Right ventricle myocardium inferior (tissue), 1 donor: ENCODE data around the gene CHRFAM7A. TPM values are rescaled to one million over a fixed set of nuclear protein-coding genes. Genes with fewer than 3 reads are reported as not detected.
"Not testable (repeated sequence)": the region's sequence is repeated elsewhere in the genome, so short reads cannot be mapped to it uniquely, and the experiment has no call there.

ENCODE experiments used
- ATAC-seq: fragments of 200-7000 bp; cut with Tn5 transposase; one replicate; pipeline ENCODE4 v1.9.1; 2020; ENCODE audit warnings: mild to moderate bottlenecking, moderate library complexity
- DNase-seq: peaks from one replicate; pipeline ENCODE4 v3.0.0; 2021; ENCODE audit errors: missing footprints
- intact Hi-C: fragments of 100-400 bp; cut with DNase I; formaldehyde crosslinking; loops from one replicate; pipeline ENCODE4 v1.11.0; 2022
- long read RNA-seq: library from polyadenylated mRNA; unstranded; transcript quantifications from one replicate; pipeline ENCODE4 v2.0.0, GENCODE V29; 2021
- total RNA-seq: library from RNA; stranded (reverse); fragmentation: NEBNext Ultra II Directional; extraction: Animal tissue kit (Norgen Biotek cat#: 25700); gene quantifications from one replicate; pipeline ENCODE4 v1.2.1, GENCODE V29; 2021
- donor health status: DM: no; HTN: yes; CAD: no; lungs with severe emphysema.

CHRFAM7A gene
- 2.0 TPM for total RNA-seq
- long read RNA-seq, result 0 reads

- ATAC-seq, intact Hi-C loops, DNase-seq: not testable (repeated sequence)
Measured at GRCh38 chr15:30392766-30393663, at the start of gene CHRFAM7A. Gene CHRFAM7A (minus strand): TSS chr15:30393540. CDS start chr15:30383351, 10,189 bp downstream.

DNA sequence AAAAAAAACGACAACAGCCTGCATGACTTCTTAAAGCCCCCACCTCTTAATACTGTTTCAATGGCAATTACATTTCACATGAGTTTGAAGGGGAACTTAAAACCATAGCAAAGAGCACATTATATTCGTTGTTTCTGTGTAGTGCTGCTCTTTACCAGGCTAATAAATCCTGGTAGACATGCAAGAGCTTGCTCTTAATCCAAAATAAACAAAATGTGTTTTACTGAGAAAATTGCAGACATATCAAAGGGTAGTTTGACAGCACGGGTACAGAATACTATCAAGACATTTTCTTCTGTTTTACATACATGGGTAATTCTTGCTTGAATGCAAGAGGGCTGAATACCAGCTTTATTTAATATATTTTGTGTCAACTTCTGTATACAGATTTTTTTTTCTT is 45.0 kb upstream of the CHRFAM7A start:
- DNase-seq, ATAC-seq, intact Hi-C loops: not testable (repeated sequence)

DNA sequence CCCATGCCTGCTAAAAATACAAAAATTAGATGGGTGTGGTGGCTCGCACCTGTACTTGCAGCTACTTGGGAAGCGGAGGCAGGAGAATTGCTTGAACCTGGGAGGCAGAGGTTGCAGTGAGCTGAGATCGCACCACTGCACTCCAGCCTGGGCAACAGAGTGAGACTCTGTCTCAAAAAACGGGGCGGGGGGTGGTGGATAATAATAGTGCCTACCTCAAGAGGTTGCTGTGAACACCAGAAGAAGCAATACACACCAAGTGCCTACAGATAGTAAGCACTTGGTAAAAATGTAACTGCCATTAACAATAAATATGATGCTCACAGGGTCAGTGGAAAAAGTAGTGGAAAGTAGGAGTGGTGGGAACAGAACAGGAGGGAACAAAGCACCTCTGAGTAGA is 42.5 kb upstream of the CHRFAM7A start:
- DNase-seq, ATAC-seq, intact Hi-C loops: not testable (repeated sequence)

- intact Hi-C loops, ATAC-seq, DNase-seq: not testable (repeated sequence)
Measured at GRCh38 chr15:30420723-30421122, 27.4 kb upstream of the CHRFAM7A start.

DNA sequence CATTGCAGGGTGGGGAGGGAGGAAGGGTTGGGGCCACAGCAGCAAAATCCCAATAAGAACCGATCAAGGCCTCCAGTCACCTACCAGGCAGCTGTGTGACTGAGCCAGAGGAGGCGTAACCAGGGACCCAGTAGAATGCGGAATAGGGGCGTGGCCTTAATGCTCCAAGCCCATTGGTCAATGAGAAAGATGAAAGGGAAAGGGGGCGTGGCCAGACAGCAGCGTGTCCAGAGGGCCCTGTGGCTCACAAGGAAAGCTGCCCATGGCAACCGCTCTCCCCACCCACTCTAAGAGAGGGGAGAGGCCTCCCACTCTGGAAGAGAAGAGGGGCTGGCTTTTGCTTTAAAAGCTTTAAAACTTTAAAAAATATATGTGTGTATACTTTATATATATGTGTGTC is 20.8 kb upstream of the CHRFAM7A start, which contains the start of gene GOLGA8R:
Gene GOLGA8R (minus strand): TSS at position 101 of the 400 bp plus-strand sequence. CDS start 98 bp downstream, at position 3.
- ATAC-seq, DNase-seq, intact Hi-C loops: not testable (repeated sequence)

- ATAC-seq, DNase-seq, intact Hi-C loops: not testable (repeated sequence)
Measured at GRCh38 chr15:30407636-30408035, 14.3 kb upstream of the CHRFAM7A start.

DNA sequence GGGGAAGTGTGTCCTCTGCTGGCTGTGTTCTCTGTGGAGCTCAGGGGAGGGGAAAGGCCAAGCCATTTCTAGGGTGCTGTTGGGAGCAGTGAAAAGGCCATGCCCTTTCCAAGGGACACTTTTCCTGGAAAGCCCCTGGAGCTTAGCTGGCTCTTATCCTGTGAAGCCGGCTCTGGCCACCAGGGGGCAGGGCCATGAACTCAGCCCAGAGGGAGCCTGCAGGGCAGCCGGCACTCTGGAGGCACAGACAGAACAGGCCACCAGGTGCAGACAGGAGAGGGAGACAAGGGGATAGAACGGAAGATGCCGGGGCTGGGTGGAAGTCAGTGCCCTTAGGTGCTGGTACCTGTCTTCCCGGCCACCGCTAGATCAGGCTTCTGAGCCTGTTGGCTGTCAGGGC is 5.6 kb upstream of the CHRFAM7A start:
- peak; percentile 78 for DNase-seq
- ATAC-seq, intact Hi-C loops: not testable (repeated sequence)

- ATAC-seq, DNase-seq, intact Hi-C loops: not testable (repeated sequence)
Measured at GRCh38 chr15:30393664-30393991, 288 bp upstream of the CHRFAM7A start.

DNA sequence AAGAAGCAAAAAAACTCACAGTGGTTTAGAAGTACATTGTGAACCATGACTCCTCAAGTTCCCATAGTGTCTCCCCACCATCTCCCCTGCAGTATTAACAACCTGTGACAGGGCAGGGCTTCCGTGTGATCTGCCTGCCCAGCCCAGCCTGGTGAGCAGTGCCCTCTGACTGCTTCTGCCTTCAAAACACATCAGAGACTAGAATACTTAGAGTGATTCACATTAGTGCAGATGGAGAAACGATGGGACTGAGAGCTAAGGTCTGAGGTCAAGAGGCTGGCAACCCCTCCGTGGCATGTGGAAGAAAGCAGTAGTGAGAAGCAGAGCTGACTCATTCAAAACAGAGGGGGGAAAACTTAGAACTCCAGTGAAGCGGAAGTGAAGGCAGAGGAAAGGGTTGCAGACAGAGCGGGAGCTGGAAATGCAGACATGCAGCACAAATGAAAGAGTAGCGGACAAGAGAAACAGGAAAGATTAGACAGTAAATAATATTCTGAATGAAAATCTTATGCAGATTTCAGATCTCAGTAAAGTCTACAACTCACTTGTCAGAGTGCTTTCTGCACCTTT is 6.9 kb downstream of the CHRFAM7A start:
- DNase-seq, ATAC-seq, intact Hi-C loops: not testable (repeated sequence)

DNA sequence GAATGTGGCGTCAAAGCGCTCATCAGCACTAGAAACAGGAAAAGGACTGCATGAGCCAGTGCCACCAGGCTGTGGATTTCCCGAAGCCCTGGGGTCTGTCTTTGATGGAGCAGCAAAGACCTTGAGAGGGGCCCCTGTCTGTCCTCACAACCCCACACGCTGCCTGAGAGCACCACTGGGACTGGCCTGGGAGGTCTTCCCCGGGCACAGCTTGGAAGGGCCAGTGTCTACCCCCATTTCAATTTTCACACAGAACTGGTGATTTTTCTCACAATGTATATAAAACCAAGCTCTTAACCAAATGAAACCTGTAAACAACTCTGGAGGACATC is 16.3 kb downstream of the CHRFAM7A start:
- ATAC-seq, DNase-seq, intact Hi-C loops: not testable (repeated sequence)

DNA sequence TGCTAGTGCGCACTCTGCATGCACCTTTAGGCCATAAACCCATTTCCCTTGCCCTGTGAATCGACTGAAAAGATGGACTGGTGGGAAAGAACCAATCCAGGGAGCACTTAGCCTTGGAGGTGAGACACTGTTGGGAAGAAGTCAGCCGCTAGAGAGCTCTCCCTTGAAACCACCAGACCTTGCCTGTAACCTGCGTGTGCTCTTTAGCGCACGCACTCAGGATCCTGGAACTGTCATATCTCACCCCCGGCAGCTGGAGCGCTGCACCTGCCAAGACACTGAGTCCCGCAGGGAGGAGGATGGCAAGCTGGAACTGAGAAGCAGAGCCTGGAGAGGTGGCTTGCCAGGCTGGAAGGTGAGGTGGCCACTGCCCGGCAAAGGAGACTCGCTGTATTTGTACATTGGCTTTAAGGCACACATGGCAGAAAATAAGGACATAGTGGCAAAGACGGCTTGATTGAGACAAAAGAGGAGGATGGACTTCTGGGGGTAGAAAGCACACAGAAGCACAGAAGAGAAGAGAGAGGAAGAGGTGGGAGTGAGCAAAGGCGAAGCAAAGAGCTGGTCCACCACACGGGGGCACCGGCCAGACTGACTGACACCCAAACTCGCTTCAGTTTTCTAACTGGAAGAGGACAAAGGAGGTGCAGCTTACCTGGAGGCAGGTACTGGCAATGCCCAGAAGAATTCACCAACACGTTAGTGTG is 16.8 kb downstream of the CHRFAM7A start:
- intact Hi-C loops, ATAC-seq, DNase-seq: not testable (repeated sequence)

GRCh38 chr15:30375872-30376271 is 17.5 kb downstream of the CHRFAM7A start:
- intact Hi-C loops, ATAC-seq: not testable (repeated sequence)

DNA sequence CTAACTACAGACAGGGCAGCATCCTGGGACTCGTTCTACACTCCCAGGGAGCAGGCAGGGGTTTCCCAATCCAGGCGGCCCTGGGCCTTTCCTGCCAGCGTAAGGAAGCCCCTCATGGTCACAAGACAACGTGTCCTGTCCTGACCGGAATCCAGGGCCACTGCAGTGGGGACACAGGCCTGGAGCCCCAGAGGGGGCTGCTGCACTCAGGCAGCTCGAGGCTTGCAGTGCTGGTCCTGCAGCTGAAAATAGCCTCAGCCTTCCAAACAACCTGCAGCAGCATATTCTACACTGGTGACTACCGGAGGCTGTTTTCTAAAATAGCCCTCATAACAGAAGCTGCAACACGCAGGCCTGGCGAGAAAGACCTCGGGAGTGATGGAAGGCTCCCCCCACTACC is 18.5 kb downstream of the CHRFAM7A start:
- ATAC-seq, DNase-seq, intact Hi-C loops: not testable (repeated sequence)

More at GRCh38 chr15:30375872-30376271, 17.5 kb downstream of the CHRFAM7A start:
- DNase-seq, result peak; percentile 16

- ATAC-seq, DNase-seq, intact Hi-C loops: not testable (repeated sequence)
Measured at GRCh38 chr15:30368271-30368670, 25.1 kb downstream of the CHRFAM7A start.

DNA sequence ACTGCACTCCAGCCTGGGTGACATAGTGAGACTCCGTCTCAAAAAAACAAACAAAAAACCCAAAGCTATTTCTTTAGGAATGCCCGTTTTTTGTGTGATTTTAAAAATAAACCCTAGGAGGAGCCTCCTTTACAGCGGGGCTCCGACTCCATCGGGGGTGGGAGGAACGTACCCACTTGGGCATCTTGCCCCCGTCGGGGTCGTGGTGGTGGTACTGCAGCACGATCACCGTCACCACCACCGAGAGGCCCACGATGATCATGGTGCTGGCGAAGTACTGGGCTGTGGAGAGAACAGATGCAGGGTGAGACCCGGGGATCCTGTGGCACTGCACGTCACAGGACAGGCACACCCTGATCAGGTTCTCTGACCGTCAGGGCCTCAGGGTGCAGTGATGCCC is 26.1 kb downstream of the CHRFAM7A start:
- intact Hi-C loops, ATAC-seq, DNase-seq: not testable (repeated sequence)

- DNase-seq, intact Hi-C loops, ATAC-seq: not testable (repeated sequence)
Measured at GRCh38 chr15:30361404-30361803, 31.9 kb downstream of the CHRFAM7A start.

DNA sequence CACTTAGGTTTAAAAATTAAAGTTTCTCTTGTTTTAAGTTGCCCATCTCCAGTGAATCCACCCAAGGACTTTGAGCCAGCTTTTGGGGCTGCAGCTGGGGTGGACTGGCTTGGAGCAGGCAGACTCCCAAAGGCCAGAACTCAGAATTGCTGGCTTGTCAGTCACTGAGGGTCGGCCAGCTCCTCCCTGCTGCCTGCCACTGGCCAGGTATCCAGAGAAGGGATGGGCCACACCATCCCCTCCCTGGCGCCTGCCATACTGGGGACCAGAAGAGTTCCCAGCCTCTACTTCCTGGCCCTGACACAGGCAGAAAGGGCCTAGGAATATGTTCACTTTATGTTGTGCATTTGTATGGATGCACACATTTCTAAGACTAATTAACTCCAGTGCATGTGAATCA is 32.4 kb downstream of the CHRFAM7A start:
- DNase-seq, intact Hi-C loops, ATAC-seq: not testable (repeated sequence)

- ATAC-seq, intact Hi-C loops, DNase-seq: not testable (repeated sequence)
Measured at GRCh38 chr15:30355043-30355442, 38.3 kb downstream of the CHRFAM7A start.

GRCh38 chr15:30349803-30350202 is 43.5 kb downstream of the CHRFAM7A start:
- DNase-seq, ATAC-seq, intact Hi-C loops: not testable (repeated sequence)
